HUES6 (cell line): ENCODE results near the gene TPRG1.

Experiments used
- H3K27ac ChIP-seq: 2 replicates; pipeline ENCODE4 v1.7.0; 2013; ENCODE audit warnings: low read depth, mild to moderate bottlenecking, low read length, inconsistent platforms
- H3K27me3 ChIP-seq: 2 replicates; pipeline ENCODE4 v1.6.1; 2013; ENCODE audit warnings: low read length; ENCODE audit not compliant: control insufficient read depth, insufficient read depth
- H3K36me3 ChIP-seq: 2 replicates; pipeline ENCODE4 v1.6.1; 2013; ENCODE audit warnings: low read length; ENCODE audit not compliant: control insufficient read depth, insufficient read depth
- H3K4me1 ChIP-seq: 2 replicates; pipeline ENCODE4 v1.6.1; 2013; ENCODE audit warnings: low read length; ENCODE audit not compliant: control insufficient read depth, insufficient read depth
- H3K4me3 ChIP-seq: 2 replicates; pipeline ENCODE4 v1.5.1; 2013; ENCODE audit warnings: low read depth, low read length
- H3K9ac ChIP-seq: one replicate; pipeline ENCODE4 v1.6.1; 2013; ENCODE audit warnings: mild to moderate bottlenecking, low read length
- H3K9me3 ChIP-seq: 2 replicates; pipeline ENCODE4 v1.6.1; 2013; ENCODE audit warnings: low read depth, low read length; ENCODE audit not compliant: control insufficient read depth, insufficient read depth

The TPRG1 gene

GRCh38 chr3:189337673-189338091 lies 165.9 kb downstream of the TPRG1 start:
- no peak overlapping the region for H3K27ac ChIP-seq
- no peaks in the 10 kb centered on the region for H3K27me3 ChIP-seq
- no peak overlapping the region for H3K4me3 ChIP-seq
- no peaks in the 10 kb centered on the region for H3K9me3 ChIP-seq
- no peaks in the 10 kb centered on the region for H3K4me1 ChIP-seq
- H3K36me3 ChIP-seq, result no peaks in the 10 kb centered on the region
- H3K9ac ChIP-seq, result no peak overlapping the region

- Histone ChIP-seq H3K9ac (no peak overlapping the region), H3K27ac (no peak overlapping the region), H3K9me3 (no peaks in the 10 kb centered on the region), H3K27me3 (0 out of 2 replicates have a peak, but pooled peaks cover 2% of the 10 kb centered on the region), H3K4me1 (no peaks in the 10 kb centered on the region), H3K4me3 (no peak overlapping the region), H3K36me3 (no peaks in the 10 kb centered on the region)
These were observed 166.6 kb downstream of the TPRG1 start for GRCh38 chr3:189338366-189338765.

DNA sequence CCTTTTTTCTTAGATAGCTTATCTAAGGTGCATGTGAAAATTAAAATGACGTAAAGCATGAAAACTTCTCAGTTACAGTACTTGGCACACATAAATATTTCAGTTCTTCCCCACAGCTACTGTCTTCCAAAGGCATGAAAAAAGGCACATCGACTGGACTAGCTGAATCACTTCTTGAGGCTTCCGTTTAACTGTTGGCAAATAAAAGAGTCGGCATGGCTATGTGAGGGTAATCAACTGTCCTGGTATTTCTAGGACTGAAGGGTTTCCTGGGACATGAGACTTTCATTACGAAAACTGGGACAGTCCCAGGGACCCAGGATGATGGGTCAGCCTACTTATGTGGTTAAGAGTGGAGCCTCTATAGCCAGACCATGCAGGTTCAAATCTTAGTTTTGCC lies 168.2 kb downstream of the TPRG1 start:
- H3K27me3 ChIP-seq, result 0 out of 2 replicates have a peak, but pooled peaks cover 2% of the 10 kb centered on the region
- H3K4me1 ChIP-seq, result no peaks in the 10 kb centered on the region
- H3K4me3 ChIP-seq, result no peak overlapping the region
- H3K9ac ChIP-seq, result no peak overlapping the region
- H3K27ac ChIP-seq, result no peak overlapping the region
- no peaks in the 10 kb centered on the region for H3K9me3 ChIP-seq
- H3K36me3 ChIP-seq, result no peaks in the 10 kb centered on the region

DNA sequence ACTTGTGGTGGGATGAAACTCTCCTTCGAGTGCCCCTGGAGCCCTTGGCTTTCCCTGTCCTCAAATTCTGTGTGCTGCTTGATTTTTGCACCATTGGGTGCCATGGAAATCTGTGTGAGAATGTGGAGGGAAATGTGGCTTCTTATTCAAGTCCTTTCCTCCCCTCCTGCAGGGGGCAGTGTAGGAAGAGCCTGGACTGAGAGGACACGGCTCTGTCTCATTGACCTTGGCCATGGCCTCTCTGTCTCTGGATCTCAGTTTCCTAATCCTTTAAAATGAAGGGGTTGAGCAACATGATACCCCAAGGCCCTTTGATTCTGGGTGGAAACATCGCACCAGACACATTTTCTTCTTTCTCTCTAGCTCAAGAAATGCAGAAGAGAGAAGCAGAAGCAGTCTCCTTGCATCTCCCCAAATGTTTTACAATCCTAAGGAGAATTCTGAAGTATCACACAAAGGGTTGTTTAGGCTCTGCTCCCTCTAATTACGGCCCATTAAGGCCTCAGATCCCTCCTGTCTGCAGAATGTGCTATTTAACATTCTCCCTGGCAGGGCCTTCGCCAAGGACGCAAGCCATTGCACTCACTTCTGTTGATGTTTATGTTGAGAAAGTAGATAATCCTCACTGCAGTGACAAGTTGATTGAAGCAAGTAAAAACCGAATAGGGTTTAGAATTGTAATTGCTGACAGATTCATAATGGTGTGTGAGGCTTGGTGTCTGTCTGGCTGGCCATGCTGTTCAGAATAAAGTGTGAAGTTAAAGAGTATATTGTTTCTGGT lies 169.1 kb downstream of the TPRG1 start:
- Histone ChIP-seq H3K9ac (no peak overlapping the region), H3K4me3 (no peak overlapping the region), H3K27ac (no peak overlapping the region), H3K4me1 (no peaks in the 10 kb centered on the region), H3K9me3 (no peaks in the 10 kb centered on the region), H3K27me3 (0 out of 2 replicates have a peak, but pooled peaks cover 2% of the 10 kb centered on the region), H3K36me3 (no peaks in the 10 kb centered on the region)

- H3K9me3 ChIP-seq, result no peaks in the 10 kb centered on the region
- H3K9ac ChIP-seq, result no peak overlapping the region
- H3K4me1 ChIP-seq, result no peaks in the 10 kb centered on the region
- H3K27me3 ChIP-seq, result 0 out of 2 replicates have a peak, but pooled peaks cover 2% of the 10 kb centered on the region
- no peaks in the 10 kb centered on the region for H3K36me3 ChIP-seq
- no peak overlapping the region for H3K4me3 ChIP-seq
- no peak overlapping the region for H3K27ac ChIP-seq
These were observed 171.0 kb downstream of the TPRG1 start for GRCh38 chr3:189342811-189343210.

GRCh38 chr3:189344996-189345395 lies 173.2 kb downstream of the TPRG1 start:
- Histone ChIP-seq H3K9ac (no peak overlapping the region), H3K27me3 (0 out of 2 replicates have a peak, but pooled peaks cover 2% of the 10 kb centered on the region), H3K36me3 (no peaks in the 10 kb centered on the region), H3K27ac (no peak overlapping the region), H3K4me1 (no peaks in the 10 kb centered on the region), H3K9me3 (no peaks in the 10 kb centered on the region), H3K4me3 (no peak overlapping the region)

GRCh38 chr3:189349772-189350171 lies 178.0 kb downstream of the TPRG1 start:
- Histone ChIP-seq H3K27me3 (no peaks in the 10 kb centered on the region), H3K9ac (no peak overlapping the region), H3K27ac (no peak overlapping the region), H3K36me3 (no peaks in the 10 kb centered on the region), H3K4me3 (no peak overlapping the region), H3K9me3 (no peaks in the 10 kb centered on the region), H3K4me1 (no peaks in the 10 kb centered on the region)

GRCh38 chr3:189353318-189353965 lies 181.7 kb downstream of the TPRG1 start:
- Histone ChIP-seq H3K27me3 (no peaks in the 10 kb centered on the region), H3K36me3 (no peaks in the 10 kb centered on the region), H3K4me3 (no peak overlapping the region), H3K9me3 (no peaks in the 10 kb centered on the region), H3K9ac (no peak overlapping the region), H3K4me1 (peaks cover 11% of the 10 kb centered on the region), H3K27ac (no peak overlapping the region)

GRCh38 chr3:189353988-189354889 lies 182.5 kb downstream of the TPRG1 start:
- H3K9ac ChIP-seq, result no peak overlapping the region
- no peak overlapping the region for H3K27ac ChIP-seq
- no peaks in the 10 kb centered on the region for H3K9me3 ChIP-seq
- no peak overlapping the region for H3K4me3 ChIP-seq
- no peaks in the 10 kb centered on the region for H3K36me3 ChIP-seq
- H3K27me3 ChIP-seq, result no peaks in the 10 kb centered on the region
- H3K4me1 ChIP-seq, result peaks cover 11% of the 10 kb centered on the region

GRCh38 chr3:189355115-189355480 lies 183.3 kb downstream of the TPRG1 start:
- H3K36me3 ChIP-seq, result no peaks in the 10 kb centered on the region
- H3K27me3 ChIP-seq, result no peaks in the 10 kb centered on the region
- H3K9me3 ChIP-seq, result no peaks in the 10 kb centered on the region
- H3K27ac ChIP-seq, result no peak overlapping the region
- no peak overlapping the region for H3K9ac ChIP-seq
- no peak overlapping the region for H3K4me3 ChIP-seq
- peaks cover 11% of the 10 kb centered on the region for H3K4me1 ChIP-seq
